ENCODE measurements around the gene LAMA3.

DNA sequence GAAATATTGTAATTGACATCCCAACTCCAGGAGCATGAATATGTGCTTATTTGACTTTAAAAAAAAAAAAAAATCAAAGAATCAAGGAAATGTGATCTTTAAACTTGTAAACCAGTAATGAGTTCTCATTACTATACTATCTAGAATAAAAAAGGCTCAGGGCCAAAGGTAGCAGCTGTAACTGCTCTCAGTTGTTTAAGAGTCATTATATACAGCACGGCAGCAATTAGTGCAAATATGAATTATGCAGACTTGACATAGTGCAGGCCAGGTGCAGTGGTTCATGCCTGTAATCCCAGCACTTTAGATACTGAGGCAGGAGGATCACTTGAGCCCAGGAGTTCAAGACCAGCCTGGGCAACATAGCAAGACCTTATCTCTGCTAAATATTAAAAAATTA, 199.6 kb downstream of the LAMA3 start:
- TF ChIP-seq RAD21 (conservative IDR thresholded peaks at IDR 0.05) (no peak), EP300 (conservative IDR thresholded peaks at IDR 0.05; ENCODE audit: poor library complexity, severe bottlenecking) (no peak), MXI1 (conservative IDR thresholded peaks at IDR 0.05; ENCODE audit: poor library complexity, severe bottlenecking) (no peak)
- TF ChIP-seq, protein P1, sequence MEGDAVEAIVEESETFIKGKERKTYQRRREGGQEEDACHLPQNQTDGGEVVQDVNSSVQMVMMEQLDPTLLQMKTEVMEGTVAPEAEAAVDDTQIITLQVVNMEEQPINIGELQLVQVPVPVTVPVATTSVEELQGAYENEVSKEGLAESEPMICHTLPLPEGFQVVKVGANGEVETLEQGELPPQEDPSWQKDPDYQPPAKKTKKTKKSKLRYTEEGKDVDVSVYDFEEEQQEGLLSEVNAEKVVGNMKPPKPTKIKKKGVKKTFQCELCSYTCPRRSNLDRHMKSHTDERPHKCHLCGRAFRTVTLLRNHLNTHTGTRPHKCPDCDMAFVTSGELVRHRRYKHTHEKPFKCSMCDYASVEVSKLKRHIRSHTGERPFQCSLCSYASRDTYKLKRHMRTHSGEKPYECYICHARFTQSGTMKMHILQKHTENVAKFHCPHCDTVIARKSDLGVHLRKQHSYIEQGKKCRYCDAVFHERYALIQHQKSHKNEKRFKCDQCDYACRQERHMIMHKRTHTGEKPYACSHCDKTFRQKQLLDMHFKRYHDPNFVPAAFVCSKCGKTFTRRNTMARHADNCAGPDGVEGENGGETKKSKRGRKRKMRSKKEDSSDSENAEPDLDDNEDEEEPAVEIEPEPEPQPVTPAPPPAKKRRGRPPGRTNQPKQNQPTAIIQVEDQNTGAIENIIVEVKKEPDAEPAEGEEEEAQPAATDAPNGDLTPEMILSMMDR (IDR thresholded peaks at IDR 0.05; ENCODE audit: poor library complexity, severe bottlenecking) = no peak
- TF ChIP-seq, protein P2, sequence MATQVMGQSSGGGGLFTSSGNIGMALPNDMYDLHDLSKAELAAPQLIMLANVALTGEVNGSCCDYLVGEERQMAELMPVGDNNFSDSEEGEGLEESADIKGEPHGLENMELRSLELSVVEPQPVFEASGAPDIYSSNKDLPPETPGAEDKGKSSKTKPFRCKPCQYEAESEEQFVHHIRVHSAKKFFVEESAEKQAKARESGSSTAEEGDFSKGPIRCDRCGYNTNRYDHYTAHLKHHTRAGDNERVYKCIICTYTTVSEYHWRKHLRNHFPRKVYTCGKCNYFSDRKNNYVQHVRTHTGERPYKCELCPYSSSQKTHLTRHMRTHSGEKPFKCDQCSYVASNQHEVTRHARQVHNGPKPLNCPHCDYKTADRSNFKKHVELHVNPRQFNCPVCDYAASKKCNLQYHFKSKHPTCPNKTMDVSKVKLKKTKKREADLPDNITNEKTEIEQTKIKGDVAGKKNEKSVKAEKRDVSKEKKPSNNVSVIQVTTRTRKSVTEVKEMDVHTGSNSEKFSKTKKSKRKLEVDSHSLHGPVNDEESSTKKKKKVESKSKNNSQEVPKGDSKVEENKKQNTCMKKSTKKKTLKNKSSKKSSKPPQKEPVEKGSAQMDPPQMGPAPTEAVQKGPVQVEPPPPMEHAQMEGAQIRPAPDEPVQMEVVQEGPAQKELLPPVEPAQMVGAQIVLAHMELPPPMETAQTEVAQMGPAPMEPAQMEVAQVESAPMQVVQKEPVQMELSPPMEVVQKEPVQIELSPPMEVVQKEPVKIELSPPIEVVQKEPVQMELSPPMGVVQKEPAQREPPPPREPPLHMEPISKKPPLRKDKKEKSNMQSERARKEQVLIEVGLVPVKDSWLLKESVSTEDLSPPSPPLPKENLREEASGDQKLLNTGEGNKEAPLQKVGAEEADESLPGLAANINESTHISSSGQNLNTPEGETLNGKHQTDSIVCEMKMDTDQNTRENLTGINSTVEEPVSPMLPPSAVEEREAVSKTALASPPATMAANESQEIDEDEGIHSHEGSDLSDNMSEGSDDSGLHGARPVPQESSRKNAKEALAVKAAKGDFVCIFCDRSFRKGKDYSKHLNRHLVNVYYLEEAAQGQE (IDR thresholded peaks at IDR 0.05; ENCODE audit: borderline replicate concordance) = no peak
